GM12864 (cell line): Measurements from ENCODE around the gene FLYWCH1.
"Not testable (repeated sequence)": the region's sequence is repeated elsewhere in the genome, so short reads cannot be mapped to it uniquely, and the experiment has no call there.

Experiments
- DNase-seq: peaks from one replicate; pipeline ENCODE4 v3.0.0-alpha.2; 2011; ENCODE audit warnings: low read depth
- H3K4me3 ChIP-seq: 2 replicates; pipeline ENCODE4 v1.5.1; 2011; ENCODE audit warnings: mild to moderate bottlenecking, low read depth, low read length, control low read depth
- CTCF ChIP-seq: IDR thresholded peaks from 2 replicates; pipeline ENCODE4 v1.5.1; 2011; ENCODE audit warnings: low read depth, mild to moderate bottlenecking, moderate library complexity, low read length, control low read depth, inconsistent platforms; ENCODE audit errors: missing control alignments

FLYWCH1 gene

GRCh38 chr16:2934450-2934849 is 22.7 kb downstream of the FLYWCH1 start:
- no peak overlapping the region for H3K4me3 ChIP-seq
- TF ChIP-seq CTCF: no peak
- DNase-seq: no peak

- H3K4me3 ChIP-seq: no peak overlapping the region
- TF ChIP-seq CTCF: no peak
Observed at GRCh38 chr16:2936436-2937011, 24.8 kb downstream of the FLYWCH1 start.

GRCh38 chr16:2937170-2937569 is 25.4 kb downstream of the FLYWCH1 start:
- TF ChIP-seq CTCF: no peak
- H3K4me3 ChIP-seq: no peak overlapping the region
- no peak for DNase-seq

More at GRCh38 chr16:2936436-2937011, 24.8 kb downstream of the FLYWCH1 start:
- no peak for DNase-seq

GRCh38 chr16:2938206-2938605 is 26.5 kb downstream of the FLYWCH1 start:
- no peak overlapping the region for H3K4me3 ChIP-seq
- TF ChIP-seq CTCF: no peak
- DNase-seq: no peak

GRCh38 chr16:2939968-2940367 is 28.2 kb downstream of the FLYWCH1 start:
- no peak overlapping the region for H3K4me3 ChIP-seq
- no peak for TF ChIP-seq CTCF
- no peak for DNase-seq

- no peak for DNase-seq
- H3K4me3 ChIP-seq: no peak overlapping the region
- TF ChIP-seq CTCF: no peak
Observed at GRCh38 chr16:2942045-2942444, 30.3 kb downstream of the FLYWCH1 start.

GRCh38 chr16:2943716-2944115 is 32.0 kb downstream of the FLYWCH1 start:
- DNase-seq, H3K4me3 ChIP-seq: not testable (repeated sequence)
